ENCODE measurements around the gene MPDZ.

MPDZ gene

DNA sequence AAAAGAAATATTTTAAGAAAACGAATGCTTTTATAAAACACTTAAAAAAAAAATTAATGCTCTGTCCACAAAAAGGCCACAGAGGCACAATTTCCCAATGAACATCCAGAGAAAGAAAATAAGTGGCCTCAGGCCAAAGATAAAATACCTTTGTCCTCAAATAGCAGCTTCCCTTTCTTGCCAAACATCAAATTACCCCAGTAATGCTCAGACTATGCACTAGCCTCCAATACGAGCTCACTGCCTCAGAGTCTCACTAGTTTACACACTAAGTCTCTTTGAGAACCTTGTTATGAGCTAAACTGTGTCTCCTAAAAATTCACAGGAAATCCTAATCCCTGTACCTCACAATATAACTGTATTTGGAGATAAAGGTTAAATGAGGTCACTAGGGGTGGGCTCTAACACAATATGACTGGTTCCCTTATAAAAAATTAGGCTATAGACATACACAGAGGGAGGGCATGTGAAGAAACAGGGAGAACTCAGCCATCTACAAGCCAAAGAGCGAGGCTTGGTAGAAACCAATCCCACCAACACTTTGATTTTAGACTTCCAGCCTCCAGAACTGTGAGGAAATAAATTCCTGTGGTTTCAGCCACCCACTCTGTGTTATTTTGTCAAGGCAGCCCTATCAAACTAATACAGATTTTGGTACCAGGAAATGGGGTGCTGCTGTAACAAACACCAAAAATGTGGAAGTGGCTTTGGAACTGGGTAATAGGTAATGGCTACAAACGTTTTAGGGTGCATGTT is 4.4 kb downstream of the MPDZ start:
- peaks cover 14% of the 10 kb centered on the region for H3K27me3 Mint-ChIP-seq (ENCODE audit: low read depth)
- no peaks in the 10 kb centered on the region for H3K36me3 Mint-ChIP-seq (ENCODE audit: low read depth)
- no peaks in the 10 kb centered on the region for H3K4me1 Mint-ChIP-seq (ENCODE audit: low read depth)
- no peak overlapping the region for H3K4me3 Mint-ChIP-seq
- H3K9me3 Mint-ChIP-seq: peaks cover 7% of the 10 kb centered on the region
- no peak overlapping the region for H3K27ac Mint-ChIP-seq

- no peaks in the 10 kb centered on the region for H3K27me3 Mint-ChIP-seq (ENCODE audit: low read depth)
- H3K9me3 Mint-ChIP-seq: peaks cover 3% of the 10 kb centered on the region
- H3K4me3 Mint-ChIP-seq: no peak overlapping the region
- peak overlapping the region; percentile 41 for H3K27ac Mint-ChIP-seq
- H3K4me1 Mint-ChIP-seq (ENCODE audit: low read depth): no peaks in the 10 kb centered on the region
- no peaks in the 10 kb centered on the region for H3K36me3 Mint-ChIP-seq (ENCODE audit: low read depth)
Measured at GRCh38 chr9:13270734-13271133, 8.8 kb downstream of the MPDZ start.

DNA sequence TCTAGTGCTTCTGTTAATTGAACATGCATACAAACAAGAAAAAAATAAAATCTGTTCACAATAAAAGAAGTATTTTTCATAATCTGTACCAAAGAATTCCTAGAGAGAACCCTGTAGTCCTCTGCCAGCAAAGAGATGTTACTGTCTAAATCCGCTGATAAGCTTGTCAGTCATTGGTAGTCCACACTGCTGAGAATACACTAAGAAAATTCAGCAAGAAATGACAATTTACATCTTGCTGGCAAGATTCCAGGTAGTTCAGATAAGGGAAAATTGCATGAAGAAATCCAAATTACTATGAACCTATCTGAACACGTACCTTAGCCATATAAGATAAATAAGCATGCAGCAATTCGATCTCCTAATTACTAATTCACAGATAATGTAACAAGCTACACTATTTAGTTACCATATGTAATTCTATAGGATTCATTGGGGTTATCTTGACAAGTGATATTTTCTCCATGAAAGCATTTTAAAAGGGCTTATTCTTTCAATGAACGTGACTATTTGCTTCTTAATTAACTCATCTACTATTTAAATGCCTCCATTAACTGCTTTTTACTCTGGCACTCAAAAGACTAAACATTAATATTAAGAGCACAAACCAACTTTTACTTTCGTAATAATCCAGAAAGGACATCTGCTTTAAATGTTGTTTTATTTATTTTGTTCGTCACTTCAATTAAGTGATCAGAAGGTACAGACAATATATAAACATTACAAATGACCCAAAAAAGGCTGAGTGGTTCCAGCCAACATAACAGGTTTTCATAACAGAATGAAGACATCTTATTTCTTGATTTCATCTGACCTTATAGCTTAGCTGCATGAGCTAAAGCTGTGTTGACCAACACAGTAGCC is 9.7 kb downstream of the MPDZ start:
- H3K36me3 Mint-ChIP-seq (ENCODE audit: low read depth): no peaks in the 10 kb centered on the region
- no peak overlapping the region for H3K4me3 Mint-ChIP-seq
- no peaks in the 10 kb centered on the region for H3K27me3 Mint-ChIP-seq (ENCODE audit: low read depth)
- no peaks in the 10 kb centered on the region for H3K4me1 Mint-ChIP-seq (ENCODE audit: low read depth)
- H3K9me3 Mint-ChIP-seq: peaks cover 3% of the 10 kb centered on the region
- H3K27ac Mint-ChIP-seq: no peak overlapping the region

DNA sequence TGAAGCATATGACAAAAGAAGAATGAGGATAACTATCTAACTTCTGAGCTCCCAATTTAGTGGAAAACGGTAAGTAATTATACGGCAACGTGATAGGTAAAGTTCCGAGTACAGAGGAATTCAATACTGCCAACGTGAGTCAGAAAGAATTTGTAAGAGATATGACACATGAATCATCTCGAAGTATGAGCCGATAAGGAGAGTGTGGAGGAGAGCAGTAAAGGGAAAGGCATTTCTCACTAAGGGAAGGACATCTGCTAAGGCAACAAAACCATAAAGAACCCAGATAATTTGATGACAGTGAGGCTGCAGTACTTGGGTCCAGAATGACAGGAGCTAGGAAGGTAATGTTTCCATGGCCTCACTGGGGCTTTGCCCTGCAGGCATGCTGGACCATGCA is 11.0 kb downstream of the MPDZ start:
- Mint-ChIP-seq H3K27me3 (ENCODE audit: low read depth) (no peaks in the 10 kb centered on the region), H3K4me1 (ENCODE audit: low read depth) (no peaks in the 10 kb centered on the region), H3K4me3 (no peak overlapping the region), H3K36me3 (ENCODE audit: low read depth) (no peaks in the 10 kb centered on the region), H3K9me3 (peaks cover 3% of the 10 kb centered on the region), H3K27ac (no peak overlapping the region)

DNA sequence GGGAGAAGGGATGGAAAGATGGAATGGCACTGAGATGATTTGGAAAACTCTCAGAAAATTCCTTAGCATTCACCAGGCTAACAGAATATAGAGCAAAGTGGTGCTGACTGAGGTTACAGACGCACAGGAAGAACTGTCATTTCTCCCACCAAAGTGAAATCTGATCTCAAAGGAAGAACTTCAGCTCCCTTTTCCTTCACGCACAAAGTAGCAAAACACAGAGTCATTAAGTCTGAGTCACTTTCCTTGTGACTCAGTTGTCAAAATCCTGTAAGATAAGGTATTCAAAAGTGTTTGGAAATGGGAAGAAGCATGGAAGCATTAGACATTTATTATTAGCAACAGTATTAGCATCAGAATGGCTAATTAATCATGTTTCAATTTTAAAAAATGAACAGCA is 11.7 kb downstream of the MPDZ start:
- H3K4me3 Mint-ChIP-seq: no peak overlapping the region
- H3K27ac Mint-ChIP-seq: no peak overlapping the region
- no peaks in the 10 kb centered on the region for H3K4me1 Mint-ChIP-seq (ENCODE audit: low read depth)
- H3K9me3 Mint-ChIP-seq: peaks cover 3% of the 10 kb centered on the region
- H3K36me3 Mint-ChIP-seq (ENCODE audit: low read depth): no peaks in the 10 kb centered on the region
- no peaks in the 10 kb centered on the region for H3K27me3 Mint-ChIP-seq (ENCODE audit: low read depth)

GRCh38 chr9:13266167-13266566 is 13.3 kb downstream of the MPDZ start:
- H3K27me3 Mint-ChIP-seq (ENCODE audit: low read depth): no peaks in the 10 kb centered on the region
- H3K4me3 Mint-ChIP-seq: no peak overlapping the region
- no peaks in the 10 kb centered on the region for H3K36me3 Mint-ChIP-seq (ENCODE audit: low read depth)
- H3K9me3 Mint-ChIP-seq: no peaks in the 10 kb centered on the region
- no peaks in the 10 kb centered on the region for H3K4me1 Mint-ChIP-seq (ENCODE audit: low read depth)
- H3K27ac Mint-ChIP-seq: no peak overlapping the region

GRCh38 chr9:13264788-13265187 is 14.7 kb downstream of the MPDZ start:
- Mint-ChIP-seq H3K27ac (no peak overlapping the region), H3K27me3 (ENCODE audit: low read depth) (no peaks in the 10 kb centered on the region), H3K36me3 (ENCODE audit: low read depth) (no peaks in the 10 kb centered on the region), H3K9me3 (no peaks in the 10 kb centered on the region), H3K4me1 (ENCODE audit: low read depth) (no peaks in the 10 kb centered on the region), H3K4me3 (no peak overlapping the region)

- H3K9me3 Mint-ChIP-seq: no peaks in the 10 kb centered on the region
- no peak overlapping the region for H3K27ac Mint-ChIP-seq
- no peaks in the 10 kb centered on the region for H3K4me1 Mint-ChIP-seq (ENCODE audit: low read depth)
- H3K27me3 Mint-ChIP-seq (ENCODE audit: low read depth): no peaks in the 10 kb centered on the region
- H3K4me3 Mint-ChIP-seq: no peak overlapping the region
- no peaks in the 10 kb centered on the region for H3K36me3 Mint-ChIP-seq (ENCODE audit: low read depth)
Measured at GRCh38 chr9:13263511-13263910, 16.0 kb downstream of the MPDZ start.

GRCh38 chr9:13252852-13253251 is 26.6 kb downstream of the MPDZ start:
- Mint-ChIP-seq H3K27me3 (ENCODE audit: low read depth) (no peaks in the 10 kb centered on the region), H3K4me3 (no peak overlapping the region), H3K27ac (no peak overlapping the region), H3K36me3 (ENCODE audit: low read depth) (no peaks in the 10 kb centered on the region), H3K4me1 (ENCODE audit: low read depth) (no peaks in the 10 kb centered on the region), H3K9me3 (peaks cover 4% of the 10 kb centered on the region)

DNA sequence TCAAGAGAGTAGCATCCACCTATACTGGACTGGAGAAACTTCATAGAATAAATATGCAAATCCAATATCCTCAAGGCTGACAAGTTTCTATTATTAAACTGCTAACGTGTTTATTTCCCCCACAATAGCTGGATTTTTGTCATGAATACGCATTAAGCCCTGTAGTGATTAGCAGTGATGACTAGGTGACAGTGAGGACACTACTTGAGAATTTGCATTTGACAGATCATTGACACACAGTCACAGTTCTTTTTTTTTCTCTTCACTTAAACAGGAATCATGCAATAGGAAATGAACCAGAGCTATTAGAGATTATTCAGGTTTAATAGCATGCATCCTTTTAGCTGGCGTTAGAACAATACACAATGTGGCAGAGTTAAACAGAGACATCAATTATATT is 35.3 kb downstream of the MPDZ start:
- H3K4me1 Mint-ChIP-seq (ENCODE audit: low read depth): no peaks in the 10 kb centered on the region
- H3K4me3 Mint-ChIP-seq: no peak overlapping the region
- H3K9me3 Mint-ChIP-seq: no peaks in the 10 kb centered on the region
- no peaks in the 10 kb centered on the region for H3K36me3 Mint-ChIP-seq (ENCODE audit: low read depth)
- H3K27me3 Mint-ChIP-seq (ENCODE audit: low read depth): no peaks in the 10 kb centered on the region
- H3K27ac Mint-ChIP-seq: no peak overlapping the region

GRCh38 chr9:13241283-13241682 is 38.2 kb downstream of the MPDZ start:
- H3K27me3 Mint-ChIP-seq (ENCODE audit: low read depth): no peaks in the 10 kb centered on the region
- no peaks in the 10 kb centered on the region for H3K36me3 Mint-ChIP-seq (ENCODE audit: low read depth)
- no peaks in the 10 kb centered on the region for H3K9me3 Mint-ChIP-seq
- H3K4me3 Mint-ChIP-seq: no peak overlapping the region
- no peak overlapping the region for H3K27ac Mint-ChIP-seq
- no peaks in the 10 kb centered on the region for H3K4me1 Mint-ChIP-seq (ENCODE audit: low read depth)

DNA sequence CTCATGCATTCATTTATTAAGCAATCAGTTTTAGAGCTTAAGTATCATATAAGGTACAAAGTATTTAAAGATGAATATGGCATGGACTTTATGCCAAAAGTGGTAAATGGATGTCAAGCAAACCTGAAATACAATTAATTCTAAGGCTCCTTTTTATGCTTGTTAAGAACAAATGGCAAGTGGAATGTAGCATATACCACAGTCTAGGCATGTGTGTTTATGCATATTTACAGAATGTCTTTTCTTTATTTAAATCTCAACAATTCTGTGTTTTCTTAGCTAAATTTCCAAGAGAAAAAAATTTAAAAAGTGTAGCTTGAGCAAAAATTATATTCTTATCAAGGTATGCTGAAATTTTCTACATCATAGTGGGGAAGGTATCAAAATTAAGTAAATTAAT is 39.8 kb downstream of the MPDZ start:
- Mint-ChIP-seq H3K4me1 (ENCODE audit: low read depth) (no peaks in the 10 kb centered on the region), H3K9me3 (no peaks in the 10 kb centered on the region)

GRCh38 chr9:13239208-13239607 is 40.3 kb downstream of the MPDZ start:
- H3K36me3 Mint-ChIP-seq (ENCODE audit: low read depth): no peaks in the 10 kb centered on the region
- no peaks in the 10 kb centered on the region for H3K27me3 Mint-ChIP-seq (ENCODE audit: low read depth)
- H3K9me3 Mint-ChIP-seq: no peaks in the 10 kb centered on the region
- H3K27ac Mint-ChIP-seq: no peak overlapping the region
- H3K4me3 Mint-ChIP-seq: no peak overlapping the region
- H3K4me1 Mint-ChIP-seq (ENCODE audit: low read depth): no peaks in the 10 kb centered on the region

More for the DNA sequence above, 39.8 kb downstream of the MPDZ start:
- Mint-ChIP-seq H3K4me3 (no peak overlapping the region), H3K36me3 (ENCODE audit: low read depth) (no peaks in the 10 kb centered on the region), H3K27ac (no peak overlapping the region), H3K27me3 (ENCODE audit: low read depth) (no peaks in the 10 kb centered on the region)

- no peaks in the 10 kb centered on the region for H3K36me3 Mint-ChIP-seq (ENCODE audit: low read depth)
- H3K27ac Mint-ChIP-seq: no peak overlapping the region
- no peaks in the 10 kb centered on the region for H3K27me3 Mint-ChIP-seq (ENCODE audit: low read depth)
- H3K4me3 Mint-ChIP-seq: no peak overlapping the region
- H3K9me3 Mint-ChIP-seq: no peaks in the 10 kb centered on the region
- no peaks in the 10 kb centered on the region for H3K4me1 Mint-ChIP-seq (ENCODE audit: low read depth)
Measured at GRCh38 chr9:13234932-13235331, 44.6 kb downstream of the MPDZ start.

DNA sequence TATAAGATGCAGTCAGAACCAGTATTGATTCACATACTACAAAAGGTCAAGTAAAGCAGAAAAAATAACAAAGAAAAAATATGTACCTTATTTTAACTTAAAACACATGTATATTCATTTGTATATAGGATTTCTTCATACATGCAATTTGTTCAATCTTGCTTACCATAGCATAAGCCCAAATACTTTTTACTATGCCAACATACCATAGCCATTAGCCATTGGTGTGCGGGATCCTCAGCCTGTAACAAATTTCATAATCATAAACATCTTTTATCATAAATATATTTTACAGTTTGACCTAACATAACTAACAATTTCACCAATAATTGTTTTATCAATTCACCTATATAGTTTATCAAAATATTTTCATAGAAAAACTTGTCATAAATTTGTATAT is 51.1 kb downstream of the MPDZ start:
- Mint-ChIP-seq H3K4me3 (no peak overlapping the region), H3K27ac (no peak overlapping the region), H3K9me3 (no peaks in the 10 kb centered on the region), H3K4me1 (ENCODE audit: low read depth) (no peaks in the 10 kb centered on the region), H3K36me3 (ENCODE audit: low read depth) (no peaks in the 10 kb centered on the region), H3K27me3 (ENCODE audit: low read depth) (no peaks in the 10 kb centered on the region)
